ENCODE results near the gene TRRAP.

Gene TRRAP

DNA sequence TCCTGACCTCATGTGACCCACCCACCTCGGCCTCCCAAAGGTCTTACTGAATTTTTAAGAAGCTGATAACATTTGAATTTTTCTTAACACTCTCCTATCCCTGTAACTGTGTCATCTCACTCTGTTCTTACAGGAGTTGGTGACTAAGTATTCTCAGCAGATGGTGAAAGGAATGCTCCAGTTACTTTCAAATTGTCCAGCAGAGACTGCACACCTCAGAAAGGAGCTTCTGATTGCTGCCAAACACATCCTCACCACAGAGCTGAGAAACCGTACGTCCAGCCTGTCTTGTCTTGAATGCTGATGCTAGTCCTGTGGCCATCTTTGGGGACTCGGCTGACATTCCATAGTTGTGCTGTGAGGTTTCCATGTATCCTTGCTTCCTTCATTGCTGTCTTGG is 24.9 kb downstream of the TRRAP start:
- DNase-seq = no peak

DNA sequence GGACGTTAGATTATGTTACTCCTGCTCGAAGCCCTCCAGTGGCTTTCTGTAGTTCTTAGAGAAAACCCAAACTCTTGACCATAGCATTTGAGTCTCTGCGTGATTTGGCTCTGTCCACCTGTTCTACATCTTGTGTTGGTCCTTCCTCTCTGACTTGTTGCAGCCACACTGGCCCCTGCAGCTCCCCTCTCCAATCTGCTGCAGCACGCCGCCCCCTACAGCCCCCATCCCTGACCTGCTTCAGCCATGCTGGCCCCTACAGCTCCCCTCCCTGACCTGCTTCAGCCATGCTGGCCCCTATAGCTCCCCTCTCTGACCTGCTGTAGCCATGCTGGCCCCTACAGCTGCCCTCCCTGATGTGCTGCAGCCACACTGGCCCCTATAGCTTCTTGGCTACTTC is 29.2 kb downstream of the TRRAP start:
- DNase-seq = no peak

DNA sequence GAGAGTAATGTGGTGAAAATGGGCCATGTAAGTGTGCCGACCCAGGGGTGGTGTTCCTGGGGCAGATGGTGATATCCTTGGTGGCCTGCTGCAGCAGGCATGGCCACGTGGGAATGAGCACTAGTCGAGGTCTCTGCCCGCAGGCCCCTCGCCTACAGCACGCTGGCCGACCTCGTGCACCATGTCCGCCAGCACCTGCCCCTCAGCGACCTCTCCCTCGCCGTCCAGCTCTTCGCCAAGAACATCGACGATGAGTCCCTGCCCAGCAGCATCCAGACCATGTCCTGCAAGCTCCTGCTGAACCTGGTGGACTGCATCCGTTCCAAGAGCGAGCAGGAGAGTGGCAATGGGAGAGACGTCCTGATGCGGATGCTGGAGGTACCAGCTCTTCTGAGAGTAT is 30.3 kb downstream of the TRRAP start:
- DNase-seq = no peak

DNA sequence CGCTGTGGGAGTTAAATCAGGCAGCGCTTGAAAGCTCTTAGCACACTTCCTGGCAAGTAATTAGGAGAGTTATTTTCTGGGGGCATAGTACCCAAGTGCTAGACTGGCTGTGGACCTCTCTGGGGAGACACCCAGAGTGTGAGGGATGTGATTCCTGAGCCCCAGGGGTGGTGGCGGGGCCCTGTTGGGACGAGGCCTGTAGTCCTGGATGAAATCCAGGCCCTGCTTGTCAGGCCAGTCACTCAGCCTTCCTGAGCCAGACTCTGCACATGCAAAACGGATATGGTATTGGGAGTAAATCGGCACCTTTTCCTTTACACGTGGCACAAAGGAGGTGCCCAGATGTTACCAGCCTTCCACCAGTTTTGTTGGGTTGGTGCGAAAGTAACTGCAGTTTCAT is 31.2 kb downstream of the TRRAP start:
- no peak for DNase-seq

DNA sequence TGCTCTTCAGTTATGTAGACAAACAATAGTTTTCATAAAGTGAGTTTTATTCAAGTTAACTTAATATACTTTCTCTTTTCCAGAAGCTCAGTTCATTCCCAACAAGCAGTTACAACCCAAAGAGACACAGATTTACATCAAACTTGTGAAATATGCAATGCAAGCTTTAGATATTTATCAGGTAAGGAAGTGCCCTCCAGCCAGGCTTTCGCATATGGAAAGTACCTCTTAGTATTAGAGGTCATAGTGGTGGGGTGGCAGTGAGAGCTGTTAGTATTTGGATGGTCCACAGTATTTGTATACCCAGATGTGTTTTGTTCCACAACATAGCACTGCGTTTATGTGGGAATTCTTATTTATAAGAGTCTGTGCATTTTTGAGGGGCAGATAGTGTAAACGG is 32.1 kb downstream of the TRRAP start:
- no peak for DNase-seq

DNA sequence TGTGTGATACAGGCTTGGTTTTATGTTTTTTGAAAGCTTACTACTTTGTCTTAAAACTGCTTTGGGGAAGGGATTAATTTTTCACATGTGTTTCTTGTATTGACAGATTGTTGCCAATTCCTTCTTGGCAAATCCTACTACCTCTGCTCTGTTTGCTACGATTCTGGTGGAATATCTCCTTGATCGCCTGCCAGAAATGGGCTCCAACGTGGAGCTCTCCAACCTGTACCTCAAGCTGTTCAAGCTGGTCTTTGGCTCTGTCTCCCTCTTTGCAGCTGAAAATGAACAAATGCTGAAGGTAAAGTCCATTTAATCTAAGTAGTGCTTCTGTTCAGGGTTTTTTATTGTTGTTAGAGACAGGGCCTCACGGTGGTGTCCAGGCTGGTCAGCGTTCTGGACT is 33.6 kb downstream of the TRRAP start:
- no peak for DNase-seq

DNA sequence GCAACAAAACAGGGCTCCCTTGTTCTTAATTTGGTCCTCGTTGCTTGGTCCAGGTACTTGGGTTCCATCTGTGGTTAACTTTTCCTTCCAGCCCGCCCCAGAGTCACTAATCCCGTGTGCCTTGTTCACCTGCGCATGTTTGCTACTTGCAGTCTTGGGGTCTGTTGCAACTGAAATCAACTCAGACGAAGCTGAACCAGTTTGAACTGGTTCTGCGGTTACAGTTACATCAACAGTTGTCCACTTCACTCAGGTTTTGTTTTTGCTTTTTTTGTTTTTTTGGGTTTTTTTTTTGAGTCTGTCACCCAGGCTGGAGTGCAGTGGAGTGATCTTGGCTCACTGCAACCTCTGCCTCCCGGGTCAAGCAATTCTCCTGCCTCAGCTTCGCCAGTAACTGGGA is 34.7 kb downstream of the TRRAP start:
- no peak for DNase-seq

DNA sequence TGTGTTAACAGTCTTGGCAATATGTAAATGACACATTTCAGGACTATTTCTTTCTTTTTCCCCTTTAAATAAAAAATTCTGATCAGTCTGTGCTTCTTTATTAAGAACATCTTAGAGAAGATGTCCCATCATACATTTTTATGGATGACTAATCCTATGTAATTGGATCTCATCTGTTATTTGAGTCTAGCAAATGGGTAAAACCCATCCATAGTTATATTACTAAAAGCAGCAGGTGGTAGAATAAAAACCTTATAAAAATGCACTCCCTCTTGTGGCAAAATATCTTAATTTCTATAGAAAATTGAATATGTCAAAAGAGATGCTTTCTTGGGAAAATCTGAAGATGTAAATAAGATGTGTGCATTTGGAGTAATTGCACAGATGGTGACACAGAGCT is 35.3 kb downstream of the TRRAP start:
- DNase-seq = peak; percentile 36

DNA sequence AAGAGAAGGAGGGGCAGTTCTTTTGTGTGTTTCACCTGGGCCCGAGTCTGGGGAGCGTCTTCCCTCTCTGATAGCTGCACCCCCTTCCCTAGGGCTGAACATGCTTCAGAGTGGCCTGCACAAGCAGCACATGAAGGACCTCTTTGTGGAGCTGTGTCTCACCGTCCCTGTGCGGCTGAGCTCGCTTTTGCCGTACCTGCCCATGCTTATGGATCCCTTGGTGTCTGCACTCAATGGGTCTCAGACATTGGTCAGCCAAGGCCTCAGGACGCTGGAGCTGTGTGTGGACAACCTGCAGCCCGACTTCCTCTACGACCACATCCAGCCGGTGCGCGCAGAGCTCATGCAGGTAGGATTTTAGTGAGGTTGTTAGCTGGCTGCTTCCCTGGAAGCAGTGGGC is 39.0 kb downstream of the TRRAP start:
- no peak for DNase-seq

DNA sequence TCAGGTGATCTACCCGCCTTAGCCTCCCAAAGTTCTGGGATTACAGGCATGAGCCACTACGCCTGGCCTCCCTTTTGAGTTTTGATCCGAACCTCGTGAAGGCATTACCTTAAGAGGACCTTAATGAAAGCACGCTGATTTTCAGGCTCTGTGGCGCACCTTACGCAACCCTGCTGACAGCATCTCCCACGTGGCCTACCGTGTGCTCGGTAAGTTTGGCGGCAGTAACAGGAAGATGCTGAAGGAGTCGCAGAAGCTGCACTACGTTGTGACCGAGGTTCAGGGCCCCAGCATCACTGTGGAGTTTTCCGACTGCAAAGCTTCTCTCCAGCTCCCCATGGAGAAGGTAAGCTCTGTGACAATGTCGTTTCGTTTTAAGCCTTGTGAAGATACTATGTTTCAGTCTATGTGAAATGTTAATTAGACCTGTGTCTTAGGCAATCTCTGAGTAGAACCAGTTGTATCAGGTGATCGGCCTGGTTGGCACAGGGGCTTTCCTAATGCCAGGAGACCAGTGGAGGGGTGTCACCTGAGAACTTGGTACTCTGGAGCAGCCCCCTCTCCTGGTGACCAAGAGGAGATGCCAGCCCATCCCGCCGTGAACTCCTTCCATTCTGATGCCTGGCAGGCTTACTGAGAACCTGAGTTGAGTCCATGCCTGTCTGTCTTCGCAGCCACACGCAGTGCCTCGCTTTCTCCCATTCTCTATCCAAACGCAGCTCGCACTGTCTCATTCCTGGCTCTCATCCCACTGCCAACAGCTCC is 43.5 kb downstream of the TRRAP start:
- no peak for DNase-seq

DNA sequence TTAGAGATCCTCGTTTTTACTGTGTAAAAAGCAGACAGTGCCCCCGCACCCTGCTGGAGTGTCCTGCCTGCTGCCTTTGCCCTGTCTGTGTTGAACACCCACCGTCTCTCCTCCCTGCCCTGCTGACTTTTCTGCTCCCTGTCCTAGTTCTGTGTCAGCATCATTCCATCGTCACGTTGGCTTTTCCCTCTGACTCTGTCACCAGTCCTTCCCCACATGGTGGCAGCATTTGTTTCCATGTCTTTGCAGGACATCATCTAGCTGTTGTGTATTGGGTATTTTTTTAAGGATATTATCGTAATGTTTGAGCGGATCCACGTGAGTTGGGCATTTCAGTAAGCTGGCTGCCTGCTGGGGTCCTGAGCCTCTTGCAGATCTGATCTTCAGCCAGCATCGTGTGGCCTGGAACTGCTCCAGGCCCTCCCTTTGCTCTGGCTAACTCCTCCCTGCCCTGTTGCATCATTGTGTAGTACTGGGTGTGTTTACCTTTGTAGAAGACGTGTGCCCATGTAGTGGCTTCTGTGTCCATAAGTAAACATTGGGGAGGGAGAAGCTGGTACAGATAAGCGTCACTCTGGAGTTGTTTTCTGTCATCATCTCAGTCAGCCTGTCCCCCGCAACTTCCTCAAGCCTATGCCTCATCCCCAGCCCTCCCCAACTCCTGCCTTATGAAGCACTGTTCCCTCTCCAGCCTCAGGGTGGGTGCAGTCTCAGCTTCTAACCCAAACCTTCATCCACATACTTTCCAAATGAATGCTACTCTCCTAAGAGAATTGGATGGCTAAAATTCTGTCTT is 44.3 kb downstream of the TRRAP start:
- DNase-seq = peak; percentile 82

DNA sequence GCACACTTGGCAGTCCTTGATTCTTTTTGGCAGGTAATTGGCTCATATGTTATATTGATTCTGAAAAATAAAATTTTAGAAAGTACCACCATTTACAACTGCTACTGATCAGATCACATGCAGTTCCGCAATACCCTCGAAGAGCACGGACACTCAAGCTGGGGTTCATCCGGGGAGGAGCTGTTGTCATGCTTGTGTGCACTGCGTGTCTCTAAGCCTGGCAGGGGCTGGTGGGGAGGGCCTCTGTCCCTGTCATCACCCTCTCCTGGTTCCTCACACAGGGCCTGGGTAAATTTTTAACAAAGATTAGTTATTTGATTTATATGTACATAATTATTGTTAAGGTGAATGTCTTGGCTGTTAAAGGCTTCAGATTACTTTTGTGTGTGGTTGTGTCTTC is 45.2 kb downstream of the TRRAP start:
- no peak for DNase-seq

DNA sequence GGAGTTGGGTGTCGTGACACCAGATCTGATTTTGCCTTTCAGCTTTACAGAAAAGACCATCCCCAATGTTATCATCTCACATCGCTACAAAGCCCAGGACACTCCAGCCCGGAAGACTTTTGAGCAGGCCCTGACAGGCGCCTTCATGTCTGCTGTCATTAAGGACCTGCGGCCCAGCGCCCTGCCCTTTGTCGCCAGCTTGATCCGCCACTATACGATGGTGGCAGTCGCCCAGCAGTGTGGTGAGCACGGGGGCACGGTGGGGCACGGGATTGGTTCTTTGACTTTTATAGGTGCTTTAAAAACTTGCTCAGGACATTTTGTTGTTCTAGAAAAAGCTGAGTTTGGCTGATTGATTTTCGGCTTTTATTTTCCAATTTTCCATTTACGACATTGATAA is 48.8 kb downstream of the TRRAP start:
- no peak for DNase-seq

DNA sequence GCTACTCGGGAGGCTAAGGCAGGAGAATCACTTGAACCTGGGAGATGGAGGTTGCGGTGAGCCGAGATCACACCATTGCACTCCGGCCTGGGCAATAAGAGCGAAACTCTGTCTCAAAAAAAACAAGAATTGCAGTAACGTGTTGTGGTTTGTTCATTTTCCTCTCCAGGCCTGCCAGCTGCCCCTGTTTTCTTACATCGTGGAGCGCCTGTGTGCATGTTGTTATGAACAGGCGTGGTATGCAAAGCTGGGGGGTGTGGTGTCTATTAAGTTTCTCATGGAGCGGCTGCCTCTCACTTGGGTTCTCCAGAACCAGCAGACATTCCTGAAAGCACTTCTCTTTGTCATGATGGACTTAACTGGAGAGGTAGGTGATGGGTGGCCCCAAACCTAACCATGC is 52.1 kb downstream of the TRRAP start:
- DNase-seq = no peak

DNA sequence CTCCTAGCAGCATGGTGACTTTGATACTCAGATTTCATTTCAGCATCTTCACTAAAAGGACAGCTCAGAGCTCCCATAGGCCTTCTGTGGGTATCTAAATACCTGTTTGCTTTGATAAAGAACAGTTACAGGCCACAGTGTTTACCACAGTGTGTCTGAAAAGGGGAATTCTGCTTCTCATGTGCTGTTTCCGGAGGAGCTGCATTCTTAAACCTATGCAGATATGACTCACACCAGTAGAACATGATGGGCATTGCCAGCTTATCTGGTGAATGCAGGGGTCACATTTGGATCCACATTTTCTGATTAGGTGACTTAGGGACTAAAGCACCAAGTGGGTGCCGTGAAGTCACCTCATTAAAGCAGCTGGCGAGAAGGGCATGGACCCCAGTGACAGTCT is 52.6 kb downstream of the TRRAP start:
- no peak for DNase-seq

DNA sequence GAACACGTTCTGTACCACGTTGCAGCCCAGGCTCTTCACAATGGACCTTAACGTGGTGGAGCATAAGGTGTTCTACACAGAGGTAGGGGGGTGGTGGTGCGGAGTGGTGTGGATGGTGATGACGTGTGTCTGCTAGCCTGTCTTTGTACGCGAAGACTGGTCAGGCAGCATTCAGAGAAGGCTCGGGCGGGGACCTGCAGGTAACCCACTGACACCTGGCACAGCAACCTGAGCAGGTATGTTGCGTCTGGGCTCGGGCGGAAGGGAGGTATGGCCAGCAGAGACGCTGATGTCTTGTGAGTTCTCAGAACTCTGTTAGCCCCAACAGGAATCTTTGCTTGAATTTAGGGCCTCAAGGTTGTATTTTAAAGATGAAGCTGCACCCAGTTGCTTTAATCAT is 55.0 kb downstream of the TRRAP start:
- DNase-seq = no peak

DNA sequence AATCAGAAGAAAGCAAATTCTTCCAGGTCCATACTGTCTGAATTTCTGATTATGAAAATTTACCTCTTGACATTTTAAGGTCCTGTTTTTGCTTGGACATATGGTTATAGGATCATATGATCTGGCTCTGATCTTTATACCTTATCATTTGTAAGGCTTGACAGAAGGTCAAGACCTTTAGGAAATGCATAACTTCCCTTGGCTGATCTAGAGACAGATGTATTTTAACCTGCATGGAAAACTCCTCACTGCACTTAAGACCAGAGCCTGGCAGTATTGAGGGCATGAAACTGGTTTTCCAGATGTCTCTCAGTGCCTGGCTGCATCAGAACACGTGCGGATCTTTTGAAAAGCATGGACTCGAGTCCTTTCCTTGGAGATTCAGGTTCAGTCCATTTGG is 55.9 kb downstream of the TRRAP start:
- DNase-seq = no peak

DNA sequence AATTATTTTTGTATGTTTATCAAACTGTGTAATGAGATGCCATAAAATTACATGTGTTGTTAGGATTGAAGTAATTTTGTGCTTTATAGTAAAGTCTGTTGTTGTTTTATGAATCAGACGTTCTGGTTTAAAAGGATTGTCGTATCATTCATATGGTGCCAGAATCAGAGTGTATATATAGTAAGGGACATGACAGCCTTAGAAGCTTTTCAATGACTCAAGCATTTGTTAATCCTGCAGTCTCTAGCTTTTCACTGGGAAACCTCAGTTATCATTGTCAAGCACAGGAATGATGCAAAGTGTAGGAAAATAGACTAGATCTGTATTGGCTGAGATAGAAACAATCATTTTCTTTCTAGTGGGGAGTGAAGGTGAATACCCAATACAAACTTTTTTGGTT is 57.5 kb downstream of the TRRAP start:
- peak; percentile 27 for DNase-seq

DNA sequence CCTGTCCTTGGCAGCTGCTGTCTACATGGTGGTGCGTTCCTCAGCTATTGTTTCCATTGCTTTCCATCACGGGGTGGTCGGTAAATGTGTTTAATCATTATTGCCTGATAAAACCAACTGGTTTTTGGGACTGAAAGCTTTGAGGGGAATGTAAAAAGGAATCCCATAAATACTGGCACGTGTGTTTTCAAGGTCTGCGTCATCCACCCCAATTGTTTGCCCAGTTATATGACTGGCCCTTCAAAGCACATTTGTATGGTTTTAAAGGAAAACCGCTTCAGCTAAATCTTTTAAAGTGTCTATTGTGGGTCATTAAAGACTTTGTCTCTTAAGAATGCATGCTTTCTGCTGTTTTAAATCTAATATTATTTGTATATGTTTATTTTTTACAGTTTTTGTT is 65.0 kb downstream of the TRRAP start:
- no peak for DNase-seq

DNA sequence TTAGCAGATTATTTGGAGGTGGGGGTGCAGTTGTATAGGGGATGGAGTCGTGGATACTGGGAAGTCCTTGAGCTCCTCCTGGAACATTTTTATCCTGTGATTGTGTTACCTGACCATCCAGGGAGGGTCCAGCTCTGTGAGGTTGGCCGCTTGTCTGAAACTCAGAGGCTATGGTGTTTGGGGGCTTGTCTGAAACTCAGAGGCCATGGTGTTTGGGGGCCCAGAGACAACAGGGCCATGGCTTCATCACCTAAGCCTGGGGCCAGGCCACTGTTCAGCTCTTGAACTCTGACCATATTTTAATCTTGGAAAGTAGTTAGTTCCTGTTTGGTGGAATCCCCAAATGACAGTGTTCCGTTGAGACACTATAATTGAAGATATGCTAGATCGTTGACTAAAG is 66.1 kb downstream of the TRRAP start:
- DNase-seq = no peak

DNA sequence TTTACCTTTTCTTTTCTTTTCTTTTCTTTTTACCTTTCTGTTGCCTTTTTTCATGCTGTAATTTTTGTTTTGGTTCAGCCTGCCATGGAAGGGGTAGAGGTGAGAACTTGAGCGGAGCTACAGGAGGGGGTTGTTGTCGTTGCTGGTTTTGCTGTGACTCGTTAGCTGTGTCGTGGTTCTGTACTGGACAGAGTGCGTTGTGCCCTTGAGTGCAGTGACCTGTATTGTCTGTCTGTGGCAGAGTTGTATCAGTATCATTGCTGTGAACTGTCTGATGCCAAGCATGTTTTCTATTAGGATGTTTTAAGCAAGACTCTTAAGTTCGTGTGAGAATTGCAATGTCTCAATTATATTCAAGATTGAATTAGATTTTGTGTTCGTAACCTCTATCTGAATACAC is 67.5 kb downstream of the TRRAP start:
- no peak for DNase-seq

DNA sequence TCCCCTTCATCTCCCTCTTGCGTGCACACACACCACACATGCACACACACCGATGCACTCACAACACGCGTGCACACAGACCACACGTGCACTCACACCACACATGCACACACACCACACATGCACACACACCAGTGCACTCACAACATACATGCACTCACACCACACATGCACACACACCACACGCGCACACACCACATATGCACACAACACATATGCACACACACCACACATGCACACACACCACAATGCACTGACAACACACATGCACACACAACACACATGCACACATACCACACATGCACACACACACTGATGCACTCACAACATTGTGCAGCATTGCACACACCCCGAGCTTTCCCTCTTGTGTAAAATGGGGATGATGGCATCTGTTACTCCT is 68.1 kb downstream of the TRRAP start:
- DNase-seq = no peak

DNA sequence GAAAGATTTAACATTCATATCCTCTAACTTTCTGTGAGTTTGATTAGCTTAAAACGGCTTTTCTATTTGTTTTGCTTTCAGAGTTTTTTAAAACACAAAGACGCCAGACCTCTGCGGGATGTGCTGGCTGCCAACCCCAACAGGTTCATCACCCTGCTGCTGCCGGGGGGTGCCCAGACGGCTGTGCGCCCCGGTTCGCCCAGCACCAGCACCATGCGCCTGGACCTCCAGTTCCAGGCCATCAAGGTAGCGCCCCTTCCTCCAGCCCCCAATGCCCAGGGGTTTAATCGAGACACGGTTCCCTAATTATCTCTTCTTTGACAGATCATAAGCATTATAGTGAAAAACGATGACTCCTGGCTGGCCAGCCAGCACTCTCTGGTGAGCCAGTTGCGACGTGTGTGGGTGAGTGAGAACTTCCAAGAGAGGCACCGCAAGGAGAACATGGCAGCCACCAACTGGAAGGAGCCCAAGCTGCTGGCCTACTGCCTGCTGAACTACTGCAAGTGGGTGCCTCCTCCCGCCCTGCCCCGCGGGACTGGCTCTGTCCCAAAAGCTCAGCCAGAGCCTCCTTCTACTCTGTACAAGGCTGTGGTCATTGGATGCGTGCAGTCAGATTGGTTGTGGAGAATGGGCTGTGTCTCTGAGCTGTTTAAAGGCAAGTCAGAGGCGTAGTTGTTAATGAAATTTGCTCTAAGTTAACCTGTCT is 71.2 kb downstream of the TRRAP start:
- no peak for DNase-seq

DNA sequence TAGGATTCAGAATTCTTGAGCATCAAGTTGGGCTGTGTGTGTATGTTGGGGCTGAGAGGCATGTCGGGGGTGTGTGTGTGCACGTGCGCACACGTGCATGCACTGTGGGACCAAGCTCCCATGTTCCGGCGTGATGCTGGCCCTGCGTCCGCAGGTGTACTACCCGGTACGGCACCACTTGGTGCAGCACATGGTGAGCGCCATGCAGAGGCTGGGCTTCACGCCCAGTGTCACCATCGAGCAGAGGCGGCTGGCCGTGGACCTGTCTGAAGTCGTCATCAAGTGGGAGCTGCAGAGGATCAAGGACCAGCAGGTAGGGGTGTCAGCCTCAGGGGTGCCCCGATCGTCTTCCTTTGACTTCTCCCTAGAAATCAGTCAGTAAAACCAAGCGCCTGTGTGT is 77.7 kb downstream of the TRRAP start:
- no peak for DNase-seq
